ENCODE results near the gene SP140. TPM values are rescaled to one million over a fixed set of nuclear protein-coding genes. Genes with fewer than 3 reads are reported as not detected.

Gene SP140
- total RNA-seq, 4 donors from 2014 or later = 0.65 to 2.5 (median 2.5) TPM; not detected in 1

GRCh38 chr2:230230087-230230486 lies 4.6 kb downstream of the SP140 start:
- Histone ChIP-seq H3K27ac (replicated peaks in 1 of 4) (no peak overlapping the region), H3K4me3 (no peak overlapping the region), H3K4me1 (no peaks in the 10 kb centered on the region), H3K27me3 (no peaks in the 10 kb centered on the region), H3K9me3 (peaks cover 0 to 17% (median 0%) of the 10 kb centered on the region in 4 donors), H3K36me3 (no peaks in the 10 kb centered on the region)
- no peak for DNase-seq (ENCODE audit: extremely low spot score)
- intact Hi-C loops (cut with DNase I) = no loop called here
- 92% methylated on average over 3 of the region's 3 CpGs for WGBS
- TF ChIP-seq POLR2A (IDR thresholded peaks at IDR 0.05; ENCODE audit: low read depth) (no peak), POLR2AphosphoS5 (IDR thresholded peaks at IDR 0.05) (no peak), EP300 (IDR thresholded peaks at IDR 0.05) (no peak)
- TF ChIP-seq, protein P1, sequence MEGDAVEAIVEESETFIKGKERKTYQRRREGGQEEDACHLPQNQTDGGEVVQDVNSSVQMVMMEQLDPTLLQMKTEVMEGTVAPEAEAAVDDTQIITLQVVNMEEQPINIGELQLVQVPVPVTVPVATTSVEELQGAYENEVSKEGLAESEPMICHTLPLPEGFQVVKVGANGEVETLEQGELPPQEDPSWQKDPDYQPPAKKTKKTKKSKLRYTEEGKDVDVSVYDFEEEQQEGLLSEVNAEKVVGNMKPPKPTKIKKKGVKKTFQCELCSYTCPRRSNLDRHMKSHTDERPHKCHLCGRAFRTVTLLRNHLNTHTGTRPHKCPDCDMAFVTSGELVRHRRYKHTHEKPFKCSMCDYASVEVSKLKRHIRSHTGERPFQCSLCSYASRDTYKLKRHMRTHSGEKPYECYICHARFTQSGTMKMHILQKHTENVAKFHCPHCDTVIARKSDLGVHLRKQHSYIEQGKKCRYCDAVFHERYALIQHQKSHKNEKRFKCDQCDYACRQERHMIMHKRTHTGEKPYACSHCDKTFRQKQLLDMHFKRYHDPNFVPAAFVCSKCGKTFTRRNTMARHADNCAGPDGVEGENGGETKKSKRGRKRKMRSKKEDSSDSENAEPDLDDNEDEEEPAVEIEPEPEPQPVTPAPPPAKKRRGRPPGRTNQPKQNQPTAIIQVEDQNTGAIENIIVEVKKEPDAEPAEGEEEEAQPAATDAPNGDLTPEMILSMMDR (IDR thresholded peaks at IDR 0.05) = no peak

GRCh38 chr2:230230496-230231200 lies 5.1 kb downstream of the SP140 start:
- no peak overlapping the region for H3K27ac ChIP-seq (replicated peaks in 1 of 4)
- TF ChIP-seq EP300 (IDR thresholded peaks at IDR 0.05) = no peak
- no peak for TF ChIP-seq POLR2AphosphoS5 (IDR thresholded peaks at IDR 0.05)
- no peak for TF ChIP-seq POLR2A (IDR thresholded peaks at IDR 0.05; ENCODE audit: low read depth)
- TF ChIP-seq, protein P1 (IDR thresholded peaks at IDR 0.05) = no peak
- no peaks in the 10 kb centered on the region for H3K4me1 ChIP-seq
- H3K9me3 ChIP-seq = peaks cover 0 to 17% (median 0%) of the 10 kb centered on the region in 4 donors
- intact Hi-C loops (cut with DNase I) = no loop called here
- WGBS = 85% methylated on average over 2 of the region's 2 CpGs
- H3K36me3 ChIP-seq = no peaks in the 10 kb centered on the region
- DNase-seq (ENCODE audit: extremely low spot score) = no peak
- no peak overlapping the region for H3K4me3 ChIP-seq
- no peaks in the 10 kb centered on the region for H3K27me3 ChIP-seq

GRCh38 chr2:230231251-230231650 lies 5.7 kb downstream of the SP140 start:
- peaks cover 0 to 17% (median 0%) of the 10 kb centered on the region in 4 donors for H3K9me3 ChIP-seq
- WGBS = 79% methylated on average over 3 of the region's 3 CpGs
- no peak overlapping the region for H3K27ac ChIP-seq (replicated peaks in 1 of 4)
- TF ChIP-seq EP300 (IDR thresholded peaks at IDR 0.05) (no peak), POLR2AphosphoS5 (IDR thresholded peaks at IDR 0.05) (no peak), POLR2A (IDR thresholded peaks at IDR 0.05; ENCODE audit: low read depth) (no peak)
- TF ChIP-seq, protein P1 (IDR thresholded peaks at IDR 0.05) = no peak
- no peak for DNase-seq (ENCODE audit: extremely low spot score)
- H3K36me3 ChIP-seq = no peaks in the 10 kb centered on the region
- intact Hi-C loops (cut with DNase I) = no loop called here
- H3K27me3 ChIP-seq = no peaks in the 10 kb centered on the region
- H3K4me1 ChIP-seq = no peaks in the 10 kb centered on the region
- H3K4me3 ChIP-seq = no peak overlapping the region

GRCh38 chr2:230234122-230234722 lies 8.7 kb downstream of the SP140 start:
- DNase-seq (ENCODE audit: extremely low spot score) = no peak
- H3K27ac ChIP-seq (replicated peaks in 1 of 4) = no peak overlapping the region
- WGBS = 84% methylated on average over 3 of the region's 3 CpGs
- TF ChIP-seq, protein P1 (IDR thresholded peaks at IDR 0.05) = no peak
- TF ChIP-seq POLR2A (IDR thresholded peaks at IDR 0.05; ENCODE audit: low read depth) = no peak
- TF ChIP-seq POLR2AphosphoS5 (IDR thresholded peaks at IDR 0.05) = no peak
- no peak for TF ChIP-seq EP300 (IDR thresholded peaks at IDR 0.05)
- H3K36me3 ChIP-seq = no peaks in the 10 kb centered on the region
- intact Hi-C loops (cut with DNase I) = no loop called here
- peaks cover 0 to 17% (median 0%) of the 10 kb centered on the region in 4 donors for H3K9me3 ChIP-seq
- H3K4me3 ChIP-seq = no peak overlapping the region
- no peaks in the 10 kb centered on the region for H3K27me3 ChIP-seq
- no peaks in the 10 kb centered on the region for H3K4me1 ChIP-seq

Data from esophagus muscularis mucosa (tissue), 4 donors.